D721Med (cell line): ENCODE results near the gene ACSM2B.

Experiments
- DNase-seq: peaks from one replicate; pipeline ENCODE4 v3.0.0; 2011; ENCODE audit warnings: low spot score; ENCODE audit not compliant: insufficient read length
- FAIRE-seq: peaks from 2 replicates; lab custom pipeline; 2011; peaks lifted over from hg19 to GRCh38; lab: Jason Lieb, UNC
- TF ChIP-seq, protein P1 (sequence below): IDR thresholded peaks from 2 replicates; pipeline ENCODE4 v1.5.1; 2012; ENCODE audit warnings: mild to moderate bottlenecking, control low read depth; ENCODE audit not compliant: insufficient read depth; ENCODE audit errors: missing control alignments

Gene ACSM2B

DNA sequence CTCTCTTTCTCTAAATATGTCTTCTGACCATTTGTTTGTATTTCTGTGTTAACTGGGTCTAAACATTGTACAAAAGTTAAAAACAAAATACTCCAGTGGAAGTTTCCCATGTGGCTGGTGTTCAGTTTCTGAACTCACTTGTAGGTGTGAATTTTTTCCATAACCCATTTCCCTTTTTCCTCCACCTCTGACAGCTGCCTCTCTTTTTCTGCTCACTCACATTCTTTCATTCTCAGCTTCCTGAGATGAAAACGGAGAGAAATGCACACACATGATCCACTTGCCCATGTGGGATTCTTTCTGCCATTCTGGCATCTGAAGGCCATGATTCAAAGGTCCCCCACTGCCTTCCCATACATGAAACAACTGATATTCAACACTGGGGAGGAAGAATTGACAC is 41.1 kb upstream of the ACSM2B start:
- FAIRE-seq: no peak
- DNase-seq: no peak
- TF ChIP-seq, protein P1, sequence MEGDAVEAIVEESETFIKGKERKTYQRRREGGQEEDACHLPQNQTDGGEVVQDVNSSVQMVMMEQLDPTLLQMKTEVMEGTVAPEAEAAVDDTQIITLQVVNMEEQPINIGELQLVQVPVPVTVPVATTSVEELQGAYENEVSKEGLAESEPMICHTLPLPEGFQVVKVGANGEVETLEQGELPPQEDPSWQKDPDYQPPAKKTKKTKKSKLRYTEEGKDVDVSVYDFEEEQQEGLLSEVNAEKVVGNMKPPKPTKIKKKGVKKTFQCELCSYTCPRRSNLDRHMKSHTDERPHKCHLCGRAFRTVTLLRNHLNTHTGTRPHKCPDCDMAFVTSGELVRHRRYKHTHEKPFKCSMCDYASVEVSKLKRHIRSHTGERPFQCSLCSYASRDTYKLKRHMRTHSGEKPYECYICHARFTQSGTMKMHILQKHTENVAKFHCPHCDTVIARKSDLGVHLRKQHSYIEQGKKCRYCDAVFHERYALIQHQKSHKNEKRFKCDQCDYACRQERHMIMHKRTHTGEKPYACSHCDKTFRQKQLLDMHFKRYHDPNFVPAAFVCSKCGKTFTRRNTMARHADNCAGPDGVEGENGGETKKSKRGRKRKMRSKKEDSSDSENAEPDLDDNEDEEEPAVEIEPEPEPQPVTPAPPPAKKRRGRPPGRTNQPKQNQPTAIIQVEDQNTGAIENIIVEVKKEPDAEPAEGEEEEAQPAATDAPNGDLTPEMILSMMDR: no peak

DNA sequence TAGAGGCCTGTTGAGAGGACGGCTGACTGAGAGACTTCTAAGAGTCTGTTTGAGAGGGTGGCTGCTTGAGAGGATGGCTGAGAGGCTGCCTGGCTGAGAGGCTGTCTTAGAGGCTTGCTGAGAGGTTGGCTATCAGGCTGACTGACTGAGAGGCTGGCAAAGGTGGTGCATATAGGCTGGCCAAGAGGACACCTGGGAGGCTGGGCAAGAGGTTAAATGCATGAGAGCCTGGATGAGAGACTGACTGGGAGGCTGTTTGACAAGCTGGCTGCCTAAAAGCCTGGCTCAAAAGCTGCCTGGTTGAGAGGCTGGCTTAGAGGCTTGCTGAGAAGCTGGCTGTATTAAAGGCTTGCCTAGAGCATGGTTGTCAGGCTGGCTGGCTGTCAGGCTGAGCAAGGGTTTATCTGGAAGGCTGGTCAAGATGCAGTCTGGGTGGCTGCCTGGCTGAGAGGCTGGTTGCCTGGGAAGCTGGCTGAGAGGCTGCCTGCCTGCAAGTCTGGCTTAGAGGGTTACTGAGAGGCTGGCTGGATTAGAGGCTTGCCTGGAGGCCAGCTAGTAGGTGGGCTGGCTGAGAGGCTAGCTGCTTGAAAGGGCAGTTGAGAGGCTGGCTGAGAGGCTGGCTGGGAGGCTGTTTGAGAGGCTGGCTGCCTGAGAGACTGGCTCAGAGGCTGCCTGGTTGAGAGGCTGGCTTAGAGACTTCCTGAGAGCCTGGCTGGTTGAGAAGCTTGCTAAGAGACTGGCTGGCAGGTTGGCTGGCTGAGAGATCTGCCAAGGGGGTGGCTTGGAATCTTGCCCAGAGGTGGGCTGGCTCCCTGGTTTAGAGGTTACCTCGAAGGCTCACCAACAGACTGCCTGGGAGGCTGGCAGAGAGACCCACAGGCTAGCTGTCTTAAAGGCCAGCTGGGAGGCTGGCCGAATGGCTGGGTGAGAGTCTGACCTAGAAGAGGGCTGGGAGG is 38.3 kb upstream of the ACSM2B start:
- no peak for DNase-seq
- TF ChIP-seq, protein P1: no peak
- no peak for FAIRE-seq

DNA sequence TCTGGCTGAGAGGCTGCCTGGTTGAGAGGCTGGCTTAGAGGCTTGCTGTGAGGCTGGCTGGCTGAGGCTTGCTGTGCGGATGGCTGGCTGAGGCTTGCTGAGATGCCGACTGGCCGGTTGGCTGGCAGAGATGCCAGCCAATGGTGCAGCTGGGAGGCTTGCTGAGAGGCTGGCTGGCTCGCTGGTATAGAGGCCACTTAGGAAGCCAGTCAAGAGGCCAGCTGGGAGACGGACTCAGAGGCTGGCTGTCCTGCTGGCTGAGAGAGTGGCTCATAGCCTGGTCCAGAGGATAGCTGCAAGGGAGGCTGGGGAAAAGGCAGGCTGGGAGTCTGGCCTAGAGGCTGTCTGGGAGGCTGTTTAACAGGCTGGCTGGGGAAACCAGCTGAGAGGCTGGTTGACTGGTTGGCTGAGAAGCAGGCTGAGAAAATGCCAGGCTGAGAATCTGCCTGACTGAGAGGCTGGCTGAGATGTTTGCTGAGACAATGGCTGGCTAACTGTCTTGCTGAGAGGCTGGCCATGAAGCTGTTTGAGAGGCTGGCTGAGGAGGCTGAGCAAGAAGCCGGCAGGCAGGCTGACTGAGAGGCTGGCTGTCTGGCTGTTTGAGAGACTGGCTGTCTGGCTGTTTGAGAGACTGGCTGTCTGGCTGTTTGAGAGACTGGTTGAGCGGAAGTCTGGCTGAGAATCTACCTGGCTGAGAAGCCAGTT is 37.5 kb upstream of the ACSM2B start:
- TF ChIP-seq, protein P1: no peak
- FAIRE-seq (no peak), DNase-seq (no peak)

DNA sequence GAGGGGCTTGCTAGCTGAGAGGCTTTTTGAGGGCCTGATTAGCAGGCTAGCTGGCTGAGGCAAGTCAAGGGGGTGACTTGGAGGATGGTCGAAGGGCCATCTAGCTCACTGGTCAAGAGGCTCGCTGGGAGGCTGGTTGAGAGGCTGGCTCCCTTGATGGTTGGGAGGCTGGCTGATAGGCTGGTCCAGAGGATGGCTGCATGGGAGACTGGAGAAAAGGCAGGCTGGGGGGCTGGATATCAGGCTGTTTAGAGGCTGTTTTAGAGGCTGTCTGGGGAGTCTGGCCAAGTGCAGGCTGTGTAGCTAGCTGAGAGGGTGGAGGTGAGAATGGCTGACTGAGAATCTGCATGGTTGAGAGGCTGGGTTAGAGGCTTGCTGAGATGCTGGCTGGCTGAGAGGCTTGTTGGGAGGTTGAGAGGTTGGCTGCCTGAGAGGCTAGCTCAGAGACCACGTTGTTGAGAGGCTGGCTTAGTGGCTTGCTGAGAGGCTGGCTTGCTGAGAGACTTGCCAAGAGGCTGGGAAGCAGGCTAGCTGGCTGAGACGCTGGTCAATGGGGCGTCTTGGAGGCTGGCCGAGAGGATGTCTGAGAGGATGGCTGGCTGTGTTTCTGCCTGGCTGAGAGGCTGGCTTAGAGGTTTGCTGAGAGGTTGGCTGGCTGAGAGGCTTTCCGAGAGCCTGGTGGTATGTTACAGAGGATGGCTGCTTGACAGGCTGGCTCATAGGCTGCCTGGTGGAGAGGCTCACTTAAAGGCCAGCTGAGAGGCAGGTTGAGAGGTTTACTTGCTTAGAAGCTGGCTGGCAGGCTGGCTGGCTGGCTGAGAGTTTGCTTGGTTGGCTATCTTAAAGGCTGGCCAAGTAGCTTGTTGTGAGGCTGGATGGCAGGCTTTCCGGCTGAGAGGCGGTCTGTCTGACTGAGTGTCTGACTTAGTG is 36.6 kb upstream of the ACSM2B start:
- TF ChIP-seq, protein P1: no peak
- DNase-seq: no peak
- FAIRE-seq: no peak

DNA sequence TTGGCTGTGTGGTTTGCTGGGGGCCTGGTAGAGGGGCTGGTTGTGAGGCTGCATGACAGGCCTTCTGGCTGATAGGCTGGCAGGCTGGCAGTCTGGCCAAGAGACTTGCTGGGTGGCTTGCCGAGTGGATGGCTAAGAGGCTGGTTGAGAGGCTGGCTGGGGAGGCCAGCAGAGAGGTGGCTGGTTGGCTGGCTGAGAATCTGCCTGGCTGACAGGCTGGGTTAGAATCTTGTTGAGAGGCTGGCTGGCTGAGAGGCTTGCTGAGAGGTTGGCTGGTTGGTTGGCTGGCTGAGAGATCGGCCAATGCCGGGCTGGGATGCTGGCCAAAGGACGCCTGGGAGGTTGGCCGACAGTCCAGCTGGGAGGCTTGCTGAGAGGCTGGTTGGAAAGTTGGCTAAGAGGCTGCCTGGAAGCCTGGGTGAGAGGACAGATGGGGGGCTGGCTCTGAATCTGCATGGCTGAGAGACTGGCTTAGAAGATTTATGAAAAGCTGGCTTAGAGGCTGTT is 35.9 kb upstream of the ACSM2B start:
- TF ChIP-seq, protein P1: no peak
- no peak for FAIRE-seq
- DNase-seq: no peak

DNA sequence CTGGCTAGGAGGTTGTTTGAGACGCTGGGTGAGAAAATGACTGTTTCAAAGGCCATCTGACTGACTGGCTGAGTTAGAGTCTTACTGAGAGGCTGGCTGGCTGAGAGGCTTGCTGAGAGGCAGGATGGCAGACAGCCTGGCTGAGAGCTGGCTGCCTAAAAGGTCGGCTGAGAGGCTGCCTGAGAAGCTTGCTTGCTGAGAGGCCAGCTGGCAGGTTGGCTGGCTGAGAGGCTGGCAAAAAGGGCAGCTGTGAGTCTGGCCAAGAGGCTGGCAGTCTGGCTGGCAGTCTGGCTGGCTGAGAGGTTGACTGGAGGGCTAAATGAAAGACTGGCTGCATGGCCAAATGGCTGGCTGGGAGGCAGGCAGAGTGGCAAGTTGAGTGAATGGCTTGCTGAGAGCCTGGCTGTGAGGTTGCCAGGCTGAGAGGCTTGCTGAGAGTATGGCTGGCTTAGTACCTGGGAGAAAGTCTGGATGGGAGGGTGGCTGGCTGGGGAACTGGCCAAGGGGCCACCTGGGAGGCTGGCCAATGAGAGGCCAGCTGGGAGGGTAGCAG is 35.3 kb upstream of the ACSM2B start:
- FAIRE-seq (no peak), DNase-seq (no peak)
- TF ChIP-seq, protein P1: no peak
